Measurements from ENCODE around the gene ANGPT4. TPM values are rescaled to one million over a fixed set of nuclear protein-coding genes. Genes with fewer than 3 reads are reported as not detected.

The ANGPT4 gene
- total and polyA plus RNA-seq, 10 donors = 0.03 to 0.06 TPM; not detected in 8

- Histone ChIP-seq H3K4me1 (no peaks in the 10 kb centered on the region), H3K9me3 (no peaks in the 10 kb centered on the region), H3K4me3 (no peak overlapping the region), H3K27ac (no peak overlapping the region), H3K27me3 (replicated peaks in 1 of 7) (peaks cover 0 to 28% (median 0%) of the 10 kb centered on the region in 7 donors), H3K36me3 (no peaks in the 10 kb centered on the region)
- TF ChIP-seq POLR2A (IDR thresholded peaks at IDR 0.05) (no peak), CTCF (IDR thresholded peaks at IDR 0.05 in 8 of 11, conservative IDR thresholded peaks at IDR 0.05 in 3 of 11) (no peak), POLR2AphosphoS5 (IDR thresholded peaks at IDR 0.05) (no peak)
- WGBS, 5 donors = 86 to 92% (median 90%) methylated on average over 12 to 13 of the region's 13 CpGs
- intact Hi-C loops (cut with DNase I; ENCODE audit: low total_unique reads) = no loop called here
- DNase-seq = no peak
Measured at GRCh38 chr20:945841-946240, 29.7 kb upstream of the ANGPT4 start.

- intact Hi-C loops (cut with DNase I; ENCODE audit: low total_unique reads) = no loop called here
- Histone ChIP-seq H3K27me3 (replicated peaks in 1 of 7) (peaks cover 0 to 28% (median 0%) of the 10 kb centered on the region in 7 donors), H3K4me3 (no peak overlapping the region), H3K9me3 (no peaks in the 10 kb centered on the region), H3K4me1 (no peaks in the 10 kb centered on the region), H3K27ac (no peak overlapping the region), H3K36me3 (no peaks in the 10 kb centered on the region)
- no peak for DNase-seq
- WGBS, 5 donors = 62 to 77% (median 73%) methylated on average over 13 of the region's 13 CpGs
- no peak for TF ChIP-seq POLR2A (IDR thresholded peaks at IDR 0.05)
- TF ChIP-seq POLR2AphosphoS5 (IDR thresholded peaks at IDR 0.05) = no peak
- TF ChIP-seq CTCF (IDR thresholded peaks at IDR 0.05 in 8 of 11, conservative IDR thresholded peaks at IDR 0.05 in 3 of 11) = no peak
Measured at GRCh38 chr20:944774-945410, 28.8 kb upstream of the ANGPT4 start.

- DNase-seq = no peak
- Histone ChIP-seq H3K27ac (no peak overlapping the region), H3K4me3 (no peak overlapping the region), H3K9me3 (no peaks in the 10 kb centered on the region), H3K27me3 (replicated peaks in 1 of 7) (peaks cover 0 to 28% (median 0%) of the 10 kb centered on the region in 7 donors), H3K36me3 (no peaks in the 10 kb centered on the region), H3K4me1 (no peaks in the 10 kb centered on the region)
- intact Hi-C loops (cut with DNase I; ENCODE audit: low total_unique reads) = no loop called here
- TF ChIP-seq POLR2A (IDR thresholded peaks at IDR 0.05) (no peak), CTCF (IDR thresholded peaks at IDR 0.05 in 8 of 11, conservative IDR thresholded peaks at IDR 0.05 in 3 of 11) (no peak), POLR2AphosphoS5 (IDR thresholded peaks at IDR 0.05) (no peak)
- WGBS, 5 donors = 81 to 92% (median 88%) methylated on average over 9 of the region's 9 CpGs
Measured at GRCh38 chr20:944148-944547, 28.0 kb upstream of the ANGPT4 start.

GRCh38 chr20:942611-943010, 26.5 kb upstream of the ANGPT4 start:
- H3K4me1 ChIP-seq = no peaks in the 10 kb centered on the region
- no peak for DNase-seq
- intact Hi-C loops (cut with DNase I; ENCODE audit: low total_unique reads) = no loop called here
- no peaks in the 10 kb centered on the region for H3K9me3 ChIP-seq
- H3K27ac ChIP-seq = no peak overlapping the region
- WGBS, 5 donors = 84 to 89% (median 86%) methylated on average over 7 of the region's 7 CpGs
- TF ChIP-seq POLR2AphosphoS5 (IDR thresholded peaks at IDR 0.05) (no peak), CTCF (IDR thresholded peaks at IDR 0.05 in 8 of 11, conservative IDR thresholded peaks at IDR 0.05 in 3 of 11) (no peak), POLR2A (IDR thresholded peaks at IDR 0.05) (no peak)
- no peaks in the 10 kb centered on the region for H3K36me3 ChIP-seq
- H3K4me3 ChIP-seq = no peak overlapping the region
- H3K27me3 ChIP-seq (replicated peaks in 1 of 7) = peaks cover 0 to 32% (median 0%) of the 10 kb centered on the region in 7 donors

Measured in spleen (tissue), 11 donors.